ENCODE measurements around the gene SLC35D2. TPM values are rescaled to one million over a fixed set of nuclear protein-coding genes. Genes with fewer than 3 reads are reported as not detected.
"Not testable (repeated sequence)": the region's sequence is repeated elsewhere in the genome, so short reads cannot be mapped to it uniquely, and the experiment has no call there.

The SLC35D2 gene
- total RNA-seq, 1 experiment from 2014 or later = 20.1 TPM

DNA sequence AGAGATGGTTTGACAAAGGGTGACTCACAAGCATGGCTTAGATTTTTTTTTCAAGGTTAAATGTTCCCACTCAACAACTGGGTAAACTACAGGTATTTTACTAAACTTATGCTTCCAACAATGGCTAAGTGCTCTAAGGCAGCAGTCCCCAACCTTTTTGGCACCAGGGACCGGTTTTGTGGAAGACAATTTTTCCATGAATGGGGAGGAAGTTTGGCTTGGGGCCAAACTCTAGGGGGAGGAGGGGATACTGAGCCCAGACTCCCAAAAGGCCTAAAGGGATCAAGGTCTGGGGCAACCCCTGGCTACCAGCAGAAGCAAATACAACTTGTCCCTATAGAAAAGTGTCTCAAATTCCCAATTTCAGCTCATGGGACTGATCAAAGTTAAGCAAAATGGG lies 49.6 kb downstream of the SLC35D2 start:
- no peaks in the 10 kb centered on the region for H3K27me3 Mint-ChIP-seq (ENCODE audit: unreplicated experiment)
- peaks cover 16% of the 10 kb centered on the region for H3K36me3 Mint-ChIP-seq (ENCODE audit: insufficient read depth, unreplicated experiment)
- CTCF ChIA-PET = interaction anchor here (0.7 kb wide), 1 partner anchor 197 kb away, joined by 5 read pairs; no protein-coding TSS in a partner anchor
- BruUV-seq (replicated peaks) = no TSS peak
- H3K4me3 Mint-ChIP-seq (ENCODE audit: low read depth, unreplicated experiment) = no peak overlapping the region
- no peaks in the 10 kb centered on the region for H3K9me3 Mint-ChIP-seq (ENCODE audit: low read depth, unreplicated experiment)
- intact Hi-C loops (cut with micrococcal nuclease; ENCODE audit: unreplicated experiment) = loop anchor here (5.0 to 10.0 kb wide), 3 partner anchors 43 to 331 kb away; partner anchors contain the start of gene ZNF367
- TF ChIP-seq, protein P1, sequence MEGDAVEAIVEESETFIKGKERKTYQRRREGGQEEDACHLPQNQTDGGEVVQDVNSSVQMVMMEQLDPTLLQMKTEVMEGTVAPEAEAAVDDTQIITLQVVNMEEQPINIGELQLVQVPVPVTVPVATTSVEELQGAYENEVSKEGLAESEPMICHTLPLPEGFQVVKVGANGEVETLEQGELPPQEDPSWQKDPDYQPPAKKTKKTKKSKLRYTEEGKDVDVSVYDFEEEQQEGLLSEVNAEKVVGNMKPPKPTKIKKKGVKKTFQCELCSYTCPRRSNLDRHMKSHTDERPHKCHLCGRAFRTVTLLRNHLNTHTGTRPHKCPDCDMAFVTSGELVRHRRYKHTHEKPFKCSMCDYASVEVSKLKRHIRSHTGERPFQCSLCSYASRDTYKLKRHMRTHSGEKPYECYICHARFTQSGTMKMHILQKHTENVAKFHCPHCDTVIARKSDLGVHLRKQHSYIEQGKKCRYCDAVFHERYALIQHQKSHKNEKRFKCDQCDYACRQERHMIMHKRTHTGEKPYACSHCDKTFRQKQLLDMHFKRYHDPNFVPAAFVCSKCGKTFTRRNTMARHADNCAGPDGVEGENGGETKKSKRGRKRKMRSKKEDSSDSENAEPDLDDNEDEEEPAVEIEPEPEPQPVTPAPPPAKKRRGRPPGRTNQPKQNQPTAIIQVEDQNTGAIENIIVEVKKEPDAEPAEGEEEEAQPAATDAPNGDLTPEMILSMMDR (IDR thresholded peaks at IDR 0.05; ENCODE audit: unreplicated experiment) = no peak
- peaks cover 19% of the 10 kb centered on the region for H3K4me1 Mint-ChIP-seq (ENCODE audit: low read depth, unreplicated experiment)
- DNase-seq = no peak
- no peak overlapping the region for H3K27ac Mint-ChIP-seq (ENCODE audit: unreplicated experiment)

DNA sequence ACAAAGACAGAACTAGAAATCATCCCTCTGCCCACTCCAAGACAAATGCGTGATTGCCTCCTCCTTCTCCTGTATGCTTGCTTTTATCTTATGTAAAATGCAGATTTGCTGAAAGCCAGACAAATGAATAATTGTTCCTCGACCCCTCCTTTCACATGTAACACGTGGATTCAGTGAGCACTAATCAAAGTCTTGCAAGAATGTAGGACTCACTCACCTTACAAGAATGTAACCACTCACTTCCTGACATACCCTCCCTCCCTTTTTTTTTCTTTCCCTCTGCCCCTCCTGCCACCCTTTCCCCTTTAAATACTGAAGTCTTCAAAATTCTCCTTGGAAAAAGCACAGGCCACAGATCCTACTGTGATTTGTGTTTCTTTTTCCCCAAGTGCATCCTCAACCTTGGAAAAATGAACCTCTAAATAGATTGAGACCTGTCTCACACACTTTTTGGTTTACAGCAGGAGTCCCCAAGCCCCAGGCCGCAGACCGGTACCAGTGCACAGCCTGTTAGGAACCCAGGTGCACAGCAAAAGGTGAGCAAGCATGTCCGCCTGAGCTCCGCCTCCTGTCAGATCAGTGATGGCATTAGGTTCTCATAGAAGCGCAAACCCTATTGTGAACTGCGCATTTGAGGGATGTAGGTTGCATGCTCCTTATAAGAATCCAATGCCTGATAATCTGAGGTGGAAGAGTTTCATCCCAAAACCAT lies 52.1 kb downstream of the SLC35D2 start:
- Mint-ChIP-seq H3K9me3 (ENCODE audit: low read depth, unreplicated experiment) (no peaks in the 10 kb centered on the region), H3K27me3 (ENCODE audit: unreplicated experiment) (no peaks in the 10 kb centered on the region), H3K4me1 (ENCODE audit: low read depth, unreplicated experiment) (peaks cover 19% of the 10 kb centered on the region), H3K27ac (ENCODE audit: unreplicated experiment) (peak overlapping the region; percentile 87), H3K36me3 (ENCODE audit: insufficient read depth, unreplicated experiment) (peaks cover 16% of the 10 kb centered on the region), H3K4me3 (ENCODE audit: low read depth, unreplicated experiment) (peak overlapping the region; percentile 33)
- peak; percentile 17 for DNase-seq
- TF ChIP-seq, protein P1 (IDR thresholded peaks at IDR 0.05; ENCODE audit: unreplicated experiment) = no peak
- BruUV-seq (replicated peaks) = no TSS peak
- CTCF ChIA-PET = no interaction called here
- intact Hi-C loops (cut with micrococcal nuclease; ENCODE audit: unreplicated experiment) = loop anchor here (5.0 to 10.0 kb wide), 3 partner anchors 46 to 333 kb away; partner anchors contain the start of gene ZNF367

DNA sequence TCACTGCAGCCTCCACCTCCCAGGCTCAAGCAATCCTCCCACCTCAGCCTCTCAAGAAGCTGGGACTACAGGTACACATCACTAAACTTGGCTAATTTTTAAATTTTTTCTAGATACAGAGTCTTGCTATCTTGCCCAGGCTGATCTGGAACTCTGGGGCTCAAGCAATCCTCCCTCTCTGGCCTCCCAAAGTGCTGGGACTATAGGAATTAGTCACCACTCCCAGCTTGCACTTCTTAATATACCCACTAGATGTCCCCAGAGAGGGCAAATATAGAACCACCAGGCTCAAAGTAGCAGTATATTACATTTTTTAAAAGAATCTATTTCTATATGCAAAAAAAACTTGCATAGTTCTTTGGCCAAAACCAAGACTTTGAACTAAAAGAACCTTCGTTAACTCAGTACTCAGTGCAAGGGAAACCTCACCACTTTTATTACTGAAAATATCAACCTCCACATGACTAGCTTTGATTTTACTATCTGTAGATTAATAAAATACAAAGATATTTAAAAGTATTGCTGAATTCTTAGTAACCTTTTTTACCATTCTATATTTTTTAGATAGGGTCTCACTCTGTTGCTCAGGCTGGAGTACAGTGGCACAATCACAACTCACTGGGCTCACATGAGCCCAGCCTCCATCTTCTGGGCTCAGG lies 55.7 kb downstream of the SLC35D2 start:
- TF ChIP-seq, protein P1 (IDR thresholded peaks at IDR 0.05; ENCODE audit: unreplicated experiment) = peak; percentile 51

DNA sequence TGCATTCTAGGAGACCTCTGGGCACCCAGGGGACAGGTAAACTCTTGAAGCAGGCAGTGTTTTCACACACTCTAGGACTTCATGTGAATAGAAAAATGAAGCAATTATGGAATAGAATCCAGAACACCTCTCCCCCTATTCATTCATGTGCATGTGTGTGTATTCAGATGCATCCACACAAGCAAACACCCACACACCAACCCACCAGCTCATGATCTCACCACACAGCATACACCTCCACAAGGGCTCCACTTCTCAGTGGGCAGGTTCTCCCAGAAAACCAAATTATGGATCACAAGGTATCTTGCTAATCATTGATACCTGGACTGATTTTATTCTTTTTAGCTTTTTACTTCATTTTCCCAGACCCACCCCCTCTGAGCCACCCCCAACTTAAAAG lies 60.3 kb downstream of the SLC35D2 start:
- intact Hi-C loops (cut with micrococcal nuclease; ENCODE audit: unreplicated experiment) = no loop called here
- no peak overlapping the region for H3K4me3 Mint-ChIP-seq (ENCODE audit: low read depth, unreplicated experiment)
- CTCF ChIA-PET = interaction anchor here (0.7 kb wide), 1 partner anchor 54 kb away, joined by 3 read pairs; no protein-coding TSS in a partner anchor

More for the DNA sequence above, 55.7 kb downstream of the SLC35D2 start:
- intact Hi-C loops (cut with micrococcal nuclease; ENCODE audit: unreplicated experiment) = no loop called here
- no peaks in the 10 kb centered on the region for H3K9me3 Mint-ChIP-seq (ENCODE audit: low read depth, unreplicated experiment)
- DNase-seq = peak; percentile 58
- CTCF ChIA-PET = interaction anchor here (0.7 to 1.2 kb wide), 5 partner anchors 8 to 114 kb away, joined by 3 to 5 read pairs (median 3); no protein-coding TSS in a partner anchor
- peaks cover 11% of the 10 kb centered on the region for H3K4me1 Mint-ChIP-seq (ENCODE audit: low read depth, unreplicated experiment)
- H3K36me3 Mint-ChIP-seq (ENCODE audit: insufficient read depth, unreplicated experiment) = peaks cover 13% of the 10 kb centered on the region
- BruUV-seq (replicated peaks) = no TSS peak
- no peak overlapping the region for H3K27ac Mint-ChIP-seq (ENCODE audit: unreplicated experiment)
- no peaks in the 10 kb centered on the region for H3K27me3 Mint-ChIP-seq (ENCODE audit: unreplicated experiment)
- H3K4me3 Mint-ChIP-seq (ENCODE audit: low read depth, unreplicated experiment) = no peak overlapping the region

DNA sequence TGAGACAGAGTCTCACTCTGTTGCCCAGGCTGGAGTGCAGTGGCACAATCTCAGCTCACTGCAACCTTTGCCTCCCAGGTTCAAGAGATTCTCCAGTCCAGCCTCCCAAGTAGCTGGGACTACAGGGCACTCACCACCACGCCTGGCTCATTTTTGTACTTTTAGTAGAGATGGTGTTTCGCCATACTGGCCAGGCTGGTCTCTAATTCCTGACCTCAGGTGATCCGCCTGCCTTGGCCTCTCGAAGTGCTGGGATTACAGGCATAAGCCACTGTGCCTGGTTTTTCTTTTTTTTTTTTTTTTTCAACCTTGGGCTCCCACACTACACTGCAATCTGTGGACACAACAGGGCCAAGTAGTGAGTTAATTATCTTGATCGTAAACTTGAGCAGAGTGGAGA lies 60.8 kb downstream of the SLC35D2 start:
- H3K9me3 Mint-ChIP-seq (ENCODE audit: low read depth, unreplicated experiment); intact Hi-C loops (cut with micrococcal nuclease; ENCODE audit: unreplicated experiment); H3K27ac Mint-ChIP-seq (ENCODE audit: unreplicated experiment); H3K4me1 Mint-ChIP-seq (ENCODE audit: low read depth, unreplicated experiment); H3K4me3 Mint-ChIP-seq (ENCODE audit: low read depth, unreplicated experiment); H3K27me3 Mint-ChIP-seq (ENCODE audit: unreplicated experiment); DNase-seq; BruUV-seq (replicated peaks); H3K36me3 Mint-ChIP-seq (ENCODE audit: insufficient read depth, unreplicated experiment): not testable (repeated sequence)
- CTCF ChIA-PET = interaction anchor here (0.7 kb wide), 1 partner anchor 55 kb away, joined by 3 read pairs; no protein-coding TSS in a partner anchor

More for the DNA sequence above, 60.3 kb downstream of the SLC35D2 start:
- no peak for DNase-seq
- Mint-ChIP-seq H3K27ac (ENCODE audit: unreplicated experiment) (no peak overlapping the region), H3K27me3 (ENCODE audit: unreplicated experiment) (no peaks in the 10 kb centered on the region), H3K4me1 (ENCODE audit: low read depth, unreplicated experiment) (no peaks in the 10 kb centered on the region), H3K36me3 (ENCODE audit: insufficient read depth, unreplicated experiment) (peaks cover 5% of the 10 kb centered on the region), H3K9me3 (ENCODE audit: low read depth, unreplicated experiment) (no peaks in the 10 kb centered on the region)
- TF ChIP-seq, protein P1 (IDR thresholded peaks at IDR 0.05; ENCODE audit: unreplicated experiment) = no peak
- BruUV-seq (replicated peaks) = no TSS peak

DNA sequence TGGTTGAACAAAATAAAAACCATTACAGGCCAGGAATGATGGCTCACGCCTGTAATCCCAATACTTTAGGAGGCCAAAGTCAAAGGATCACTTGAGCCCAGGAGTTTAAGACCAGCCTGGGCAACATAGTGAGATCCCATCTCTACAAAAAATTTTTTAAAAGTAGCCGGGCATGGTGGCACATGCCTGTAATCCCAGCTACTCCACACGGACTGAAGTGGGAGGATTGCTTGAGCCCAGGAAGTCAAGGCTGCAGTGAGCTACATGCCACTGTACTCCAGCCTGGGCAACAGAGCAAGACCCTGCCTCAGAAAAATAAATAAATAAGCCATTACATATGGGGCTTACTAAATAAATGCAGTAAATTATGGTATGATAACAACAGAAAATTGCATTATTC lies 61.3 kb downstream of the SLC35D2 start:
- BruUV-seq (replicated peaks); CTCF ChIA-PET; H3K27ac Mint-ChIP-seq (ENCODE audit: unreplicated experiment); H3K4me3 Mint-ChIP-seq (ENCODE audit: low read depth, unreplicated experiment); H3K36me3 Mint-ChIP-seq (ENCODE audit: insufficient read depth, unreplicated experiment); DNase-seq; H3K27me3 Mint-ChIP-seq (ENCODE audit: unreplicated experiment); H3K4me1 Mint-ChIP-seq (ENCODE audit: low read depth, unreplicated experiment); intact Hi-C loops (cut with micrococcal nuclease; ENCODE audit: unreplicated experiment); H3K9me3 Mint-ChIP-seq (ENCODE audit: low read depth, unreplicated experiment): not testable (repeated sequence)
